ENCODE results near the gene DENND4A.

The DENND4A gene

DNA sequence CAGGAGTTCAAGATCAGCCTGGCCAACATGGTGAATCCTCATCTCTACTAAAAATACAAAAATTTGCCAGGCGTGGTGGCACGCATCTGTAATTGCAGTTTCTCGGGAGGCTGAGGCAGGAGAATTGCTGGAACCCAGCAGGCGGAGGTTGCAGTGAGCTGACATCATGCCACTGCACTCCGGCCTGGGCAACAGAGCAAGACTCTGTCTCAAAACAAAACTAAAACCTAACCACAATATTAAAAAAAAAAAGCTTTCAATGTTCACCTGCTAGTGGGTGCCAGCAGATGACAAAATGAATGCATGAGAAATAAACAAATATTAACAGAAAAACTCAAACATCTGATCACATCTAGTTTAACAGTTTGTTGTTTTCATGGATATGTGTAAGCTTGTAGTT lies 161.3 kb downstream of the DENND4A start:
- no peak for TF ChIP-seq ZNF585B (tag by site-specific recombination; IDR thresholded peaks at IDR 0.05)
- TF ChIP-seq ZNF658 (tag by site-specific recombination; IDR thresholded peaks at IDR 0.05) = no peak
- TF ChIP-seq ZNF23 (tag by site-specific recombination; IDR thresholded peaks at IDR 0.05; ENCODE audit: borderline replicate concordance) = no peak
- no peak for TF ChIP-seq ZNF16 (tag by site-specific recombination; IDR thresholded peaks at IDR 0.05; ENCODE audit: low read depth)
- no peak for TF ChIP-seq ZNF221 (tag by site-specific recombination; IDR thresholded peaks at IDR 0.05; ENCODE audit: borderline replicate concordance)
- TF ChIP-seq ZNF558 (tag by site-specific recombination; IDR thresholded peaks at IDR 0.05) = no peak
- no peak for TF ChIP-seq OVOL3 (tag by site-specific recombination; IDR thresholded peaks at IDR 0.05)
- H3K4me1 ChIP-seq (ENCODE audit: control insufficient read depth, insufficient read depth, low read length) = peaks cover 2% of the 10 kb centered on the region; the same call in 1 of the 2 replicates
- H3K9me3 ChIP-seq (ENCODE audit: control insufficient read depth, insufficient read depth, low read depth, low read length) = no peaks in the 10 kb centered on the region
- ChIA-PET CTCF (interaction anchor here (0.6 to 5.2 kb wide), 3 partner anchors 9 to 203 kb away, joined by 3 to 36 read pairs (median 3); no protein-coding TSS in a partner anchor), POLR2A (no interaction called here)
- peaks cover 0 to 5% of the 10 kb centered on the region in 2 experiments; a peak in 1 of 3 replicates for H3K36me3 ChIP-seq (ENCODE audit: control insufficient read depth in 2 of 2, insufficient read depth in 1 of 2, low read length in 2 of 2)
- H3K27ac ChIP-seq (ENCODE audit: extremely low read depth, low read depth, low read length) = no peak overlapping the region
- no peak overlapping the region for H3K4me3 ChIP-seq (ENCODE audit: low read depth, low read length)

DNA sequence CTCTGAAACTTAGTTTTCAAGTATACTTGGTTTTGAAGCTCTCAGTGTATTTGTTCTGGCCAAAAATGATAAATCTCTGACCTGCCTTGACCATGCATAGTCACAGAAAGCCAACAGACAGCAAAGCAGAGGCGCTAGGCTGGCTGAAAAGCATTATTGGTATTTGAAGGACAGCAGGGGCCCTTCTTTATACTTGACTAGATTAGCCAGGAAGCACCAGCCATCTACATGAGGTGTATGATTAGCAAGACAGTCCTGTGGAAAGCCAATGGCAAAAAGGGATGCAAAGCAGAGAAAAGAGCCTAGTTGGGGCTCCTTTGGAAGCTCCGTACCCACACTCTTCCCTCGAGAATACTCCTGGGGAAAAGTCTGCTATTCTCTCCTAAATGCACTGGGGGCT lies 162.5 kb downstream of the DENND4A start:
- TF ChIP-seq ZNF350 (tag by site-specific recombination; IDR thresholded peaks at IDR 0.05) (no peak), KLF10 (tag by site-specific recombination; IDR thresholded peaks at IDR 0.05) (no peak), ZNF202 (tag by site-specific recombination; IDR thresholded peaks at IDR 0.05; ENCODE audit: borderline replicate concordance) (no peak), KLF8 (tag by site-specific recombination; IDR thresholded peaks at IDR 0.05) (no peak), ZNF146 (tag by site-specific recombination; IDR thresholded peaks at IDR 0.05) (no peak), ZFP37 (tag by site-specific recombination; IDR thresholded peaks at IDR 0.05) (no peak), ZFP3 (tag by site-specific recombination; IDR thresholded peaks at IDR 0.05; ENCODE audit: low read depth) (no peak), ZNF473 (tag by site-specific recombination; IDR thresholded peaks at IDR 0.05) (no peak), ZNF560 (tag by site-specific recombination; IDR thresholded peaks at IDR 0.05; ENCODE audit: borderline replicate concordance) (no peak)
- TF ChIP-seq, protein P1, sequence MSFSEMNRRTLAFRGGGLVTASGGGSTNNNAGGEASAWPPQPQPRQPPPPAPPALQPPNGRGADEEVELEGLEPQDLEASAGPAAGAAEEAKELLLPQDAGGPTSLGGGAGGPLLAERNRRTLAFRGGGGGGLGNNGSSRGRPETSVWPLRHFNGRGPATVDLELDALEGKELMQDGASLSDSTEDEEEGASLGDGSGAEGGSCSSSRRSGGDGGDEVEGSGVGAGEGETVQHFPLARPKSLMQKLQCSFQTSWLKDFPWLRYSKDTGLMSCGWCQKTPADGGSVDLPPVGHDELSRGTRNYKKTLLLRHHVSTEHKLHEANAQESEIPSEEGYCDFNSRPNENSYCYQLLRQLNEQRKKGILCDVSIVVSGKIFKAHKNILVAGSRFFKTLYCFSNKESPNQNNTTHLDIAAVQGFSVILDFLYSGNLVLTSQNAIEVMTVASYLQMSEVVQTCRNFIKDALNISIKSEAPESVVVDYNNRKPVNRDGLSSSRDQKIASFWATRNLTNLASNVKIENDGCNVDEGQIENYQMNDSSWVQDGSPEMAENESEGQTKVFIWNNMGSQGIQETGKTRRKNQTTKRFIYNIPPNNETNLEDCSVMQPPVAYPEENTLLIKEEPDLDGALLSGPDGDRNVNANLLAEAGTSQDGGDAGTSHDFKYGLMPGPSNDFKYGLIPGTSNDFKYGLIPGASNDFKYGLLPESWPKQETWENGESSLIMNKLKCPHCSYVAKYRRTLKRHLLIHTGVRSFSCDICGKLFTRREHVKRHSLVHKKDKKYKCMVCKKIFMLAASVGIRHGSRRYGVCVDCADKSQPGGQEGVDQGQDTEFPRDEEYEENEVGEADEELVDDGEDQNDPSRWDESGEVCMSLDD (tag by site-specific recombination; IDR thresholded peaks at IDR 0.05) = no peak
- TF ChIP-seq, protein P2, sequence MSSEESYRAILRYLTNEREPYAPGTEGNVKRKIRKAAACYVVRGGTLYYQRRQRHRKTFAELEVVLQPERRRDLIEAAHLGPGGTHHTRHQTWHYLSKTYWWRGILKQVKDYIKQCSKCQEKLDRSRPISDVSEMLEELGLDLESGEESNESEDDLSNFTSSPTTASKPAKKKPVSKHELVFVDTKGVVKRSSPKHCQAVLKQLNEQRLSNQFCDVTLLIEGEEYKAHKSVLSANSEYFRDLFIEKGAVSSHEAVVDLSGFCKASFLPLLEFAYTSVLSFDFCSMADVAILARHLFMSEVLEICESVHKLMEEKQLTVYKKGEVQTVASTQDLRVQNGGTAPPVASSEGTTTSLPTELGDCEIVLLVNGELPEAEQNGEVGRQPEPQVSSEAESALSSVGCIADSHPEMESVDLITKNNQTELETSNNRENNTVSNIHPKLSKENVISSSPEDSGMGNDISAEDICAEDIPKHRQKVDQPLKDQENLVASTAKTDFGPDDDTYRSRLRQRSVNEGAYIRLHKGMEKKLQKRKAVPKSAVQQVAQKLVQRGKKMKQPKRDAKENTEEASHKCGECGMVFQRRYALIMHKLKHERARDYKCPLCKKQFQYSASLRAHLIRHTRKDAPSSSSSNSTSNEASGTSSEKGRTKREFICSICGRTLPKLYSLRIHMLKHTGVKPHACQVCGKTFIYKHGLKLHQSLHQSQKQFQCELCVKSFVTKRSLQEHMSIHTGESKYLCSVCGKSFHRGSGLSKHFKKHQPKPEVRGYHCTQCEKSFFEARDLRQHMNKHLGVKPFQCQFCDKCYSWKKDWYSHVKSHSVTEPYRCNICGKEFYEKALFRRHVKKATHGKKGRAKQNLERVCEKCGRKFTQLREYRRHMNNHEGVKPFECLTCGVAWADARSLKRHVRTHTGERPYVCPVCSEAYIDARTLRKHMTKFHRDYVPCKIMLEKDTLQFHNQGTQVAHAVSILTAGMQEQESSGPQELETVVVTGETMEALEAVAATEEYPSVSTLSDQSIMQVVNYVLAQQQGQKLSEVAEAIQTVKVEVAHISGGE (tag by site-specific recombination; conservative IDR thresholded peaks at IDR 0.05; ENCODE audit: low read depth) = no peak
- TF ChIP-seq, protein P3, sequence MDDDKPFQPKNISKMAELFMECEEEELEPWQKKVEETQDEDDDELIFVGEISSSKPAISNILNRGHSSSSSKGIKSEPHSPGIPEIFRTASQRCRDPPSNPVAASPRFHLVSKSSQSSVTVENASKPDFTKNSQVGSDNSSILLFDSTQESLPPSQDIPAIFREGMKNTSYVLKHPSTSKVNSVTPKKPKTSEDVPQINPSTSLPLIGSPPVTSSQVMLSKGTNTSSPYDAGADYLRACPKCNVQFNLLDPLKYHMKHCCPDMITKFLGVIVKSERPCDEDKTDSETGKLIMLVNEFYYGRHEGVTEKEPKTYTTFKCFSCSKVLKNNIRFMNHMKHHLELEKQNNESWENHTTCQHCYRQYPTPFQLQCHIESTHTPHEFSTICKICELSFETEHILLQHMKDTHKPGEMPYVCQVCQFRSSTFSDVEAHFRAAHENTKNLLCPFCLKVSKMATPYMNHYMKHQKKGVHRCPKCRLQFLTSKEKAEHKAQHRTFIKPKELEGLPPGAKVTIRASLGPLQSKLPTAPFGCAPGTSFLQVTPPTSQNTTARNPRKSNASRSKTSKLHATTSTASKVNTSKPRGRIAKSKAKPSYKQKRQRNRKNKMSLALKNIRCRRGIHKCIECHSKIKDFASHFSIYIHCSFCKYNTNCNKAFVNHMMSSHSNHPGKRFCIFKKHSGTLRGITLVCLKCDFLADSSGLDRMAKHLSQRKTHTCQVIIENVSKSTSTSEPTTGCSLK (tag by site-specific recombination; IDR thresholded peaks at IDR 0.05) = no peak
- TF ChIP-seq, protein P4, sequence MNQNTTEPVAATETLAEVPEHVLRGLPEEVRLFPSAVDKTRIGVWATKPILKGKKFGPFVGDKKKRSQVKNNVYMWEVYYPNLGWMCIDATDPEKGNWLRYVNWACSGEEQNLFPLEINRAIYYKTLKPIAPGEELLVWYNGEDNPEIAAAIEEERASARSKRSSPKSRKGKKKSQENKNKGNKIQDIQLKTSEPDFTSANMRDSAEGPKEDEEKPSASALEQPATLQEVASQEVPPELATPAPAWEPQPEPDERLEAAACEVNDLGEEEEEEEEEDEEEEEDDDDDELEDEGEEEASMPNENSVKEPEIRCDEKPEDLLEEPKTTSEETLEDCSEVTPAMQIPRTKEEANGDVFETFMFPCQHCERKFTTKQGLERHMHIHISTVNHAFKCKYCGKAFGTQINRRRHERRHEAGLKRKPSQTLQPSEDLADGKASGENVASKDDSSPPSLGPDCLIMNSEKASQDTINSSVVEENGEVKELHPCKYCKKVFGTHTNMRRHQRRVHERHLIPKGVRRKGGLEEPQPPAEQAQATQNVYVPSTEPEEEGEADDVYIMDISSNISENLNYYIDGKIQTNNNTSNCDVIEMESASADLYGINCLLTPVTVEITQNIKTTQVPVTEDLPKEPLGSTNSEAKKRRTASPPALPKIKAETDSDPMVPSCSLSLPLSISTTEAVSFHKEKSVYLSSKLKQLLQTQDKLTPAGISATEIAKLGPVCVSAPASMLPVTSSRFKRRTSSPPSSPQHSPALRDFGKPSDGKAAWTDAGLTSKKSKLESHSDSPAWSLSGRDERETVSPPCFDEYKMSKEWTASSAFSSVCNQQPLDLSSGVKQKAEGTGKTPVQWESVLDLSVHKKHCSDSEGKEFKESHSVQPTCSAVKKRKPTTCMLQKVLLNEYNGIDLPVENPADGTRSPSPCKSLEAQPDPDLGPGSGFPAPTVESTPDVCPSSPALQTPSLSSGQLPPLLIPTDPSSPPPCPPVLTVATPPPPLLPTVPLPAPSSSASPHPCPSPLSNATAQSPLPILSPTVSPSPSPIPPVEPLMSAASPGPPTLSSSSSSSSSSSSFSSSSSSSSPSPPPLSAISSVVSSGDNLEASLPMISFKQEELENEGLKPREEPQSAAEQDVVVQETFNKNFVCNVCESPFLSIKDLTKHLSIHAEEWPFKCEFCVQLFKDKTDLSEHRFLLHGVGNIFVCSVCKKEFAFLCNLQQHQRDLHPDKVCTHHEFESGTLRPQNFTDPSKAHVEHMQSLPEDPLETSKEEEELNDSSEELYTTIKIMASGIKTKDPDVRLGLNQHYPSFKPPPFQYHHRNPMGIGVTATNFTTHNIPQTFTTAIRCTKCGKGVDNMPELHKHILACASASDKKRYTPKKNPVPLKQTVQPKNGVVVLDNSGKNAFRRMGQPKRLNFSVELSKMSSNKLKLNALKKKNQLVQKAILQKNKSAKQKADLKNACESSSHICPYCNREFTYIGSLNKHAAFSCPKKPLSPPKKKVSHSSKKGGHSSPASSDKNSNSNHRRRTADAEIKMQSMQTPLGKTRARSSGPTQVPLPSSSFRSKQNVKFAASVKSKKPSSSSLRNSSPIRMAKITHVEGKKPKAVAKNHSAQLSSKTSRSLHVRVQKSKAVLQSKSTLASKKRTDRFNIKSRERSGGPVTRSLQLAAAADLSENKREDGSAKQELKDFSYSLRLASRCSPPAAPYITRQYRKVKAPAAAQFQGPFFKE (tag by site-specific recombination; IDR thresholded peaks at IDR 0.05; ENCODE audit: borderline replicate concordance) = no peak
- Histone ChIP-seq H3K27ac (ENCODE audit: extremely low read depth, low read depth, low read length) (no peak overlapping the region), H3K4me1 (ENCODE audit: control insufficient read depth, insufficient read depth, low read length) (peaks cover 2% of the 10 kb centered on the region; the same call in 1 of the 2 replicates), H3K9me3 (ENCODE audit: control insufficient read depth, insufficient read depth, low read depth, low read length) (no peaks in the 10 kb centered on the region), H3K4me3 (ENCODE audit: low read depth, low read length) (no peak overlapping the region), H3K36me3 (ENCODE audit: control insufficient read depth in 2 of 2, insufficient read depth in 1 of 2, low read length in 2 of 2) (peaks cover 0 to 17% of the 10 kb centered on the region in 2 experiments; a peak in 1 of 3 replicates)
- CTCF ChIA-PET = interaction anchor here (0.8 to 5.2 kb wide), 4 partner anchors 7 to 244 kb away, joined by 3 to 36 read pairs (median 4); no protein-coding TSS in a partner anchor
- POLR2A ChIA-PET = interaction anchor here (1.1 kb wide), 1 partner anchor 18 kb away, joined by 3 read pairs; the partner anchor contains the start of gene INTS14

Measured in HEK293 (cell line).